Measurements from ENCODE around the gene PEX1. TPM values are rescaled to one million over a fixed set of nuclear protein-coding genes. Genes with fewer than 3 reads are reported as not detected.

PEX1 gene
- total and polyA plus RNA-seq, 2 of the 13 experiments (the other 11 are each of a cell fraction or from before 2014, with no cell fraction given), result 16.6 to 22.4 TPM

GRCh38 chr7:92460109-92460508 lies 68.2 kb downstream of the PEX1 start:
- CTCF ChIA-PET (ENCODE audit: low intra/inter-chr PET ratio, low total read pairs), result no interaction called here
- in situ Hi-C loops (cut with HindIII; ENCODE audit: extremely low pct_ligation_motif_present, low pct_unique_long_range_greater_than_20kb), result no loop called here

More at GRCh38 chr7:92460109-92460508, 68.2 kb downstream of the PEX1 start:
- H3K9me3 ChIP-seq (ENCODE audit: low read length), result no peaks in the 10 kb centered on the region
- no peaks in the 10 kb centered on the region for H3K4me1 ChIP-seq (ENCODE audit: insufficient read depth, low read length)
- intact Hi-C loops (cut with micrococcal nuclease; ENCODE audit: unreplicated experiment), result loop anchor here (5.0 to 10.0 kb wide), 3 partner anchors 38 to 595 kb away; partner anchors contain the start of gene MTERF1
- no TSS peak for BruUV-seq (replicated peaks)
- H3K79me2 ChIP-seq (ENCODE audit: insufficient read depth, low read length), result no peaks in the 10 kb centered on the region
- peaks cover 8 to 18% of the 10 kb centered on the region in 2 experiments; a peak in 4 of 5 replicates for H3K36me3 ChIP-seq (replicated peaks in 1 of 2; ENCODE audit: control insufficient read depth in 1 of 2, insufficient read depth in 2 of 2, low read length in 2 of 2)
- no peak overlapping the region for H3K27ac ChIP-seq (ENCODE audit: extremely low read length, insufficient read depth, low read length)
- POLR2A ChIA-PET, result no interaction called here
- no peak overlapping the region for H3K4me2 ChIP-seq (ENCODE audit: low read depth, low read length)
- H4K20me1 ChIP-seq (ENCODE audit: insufficient read depth, low read length), result no peaks in the 10 kb centered on the region
- H3K27me3 ChIP-seq (ENCODE audit: control insufficient read depth in 1 of 2, insufficient read depth in 2 of 2, low read length in 2 of 2), result no peaks in the 10 kb centered on the region
- no peak overlapping the region for H2AFZ ChIP-seq (ENCODE audit: low read length)
- DNase-seq (ENCODE audit: low spot score), result no peak
- 90% methylated on average over 2 of the region's 2 CpGs for WGBS (ENCODE audit: low lambda C conversion rate)
- no peak overlapping the region for H3K4me3 ChIP-seq (replicated peaks in 1 of 3; ENCODE audit: insufficient read depth in 1 of 3, low read depth in 2 of 3, low read length in 3 of 3)
- TF ChIP-seq ZSCAN21 (CRISPR knock-in tag; IDR thresholded peaks at IDR 0.05; ENCODE audit: borderline replicate concordance), result no peak
- no peak for TF ChIP-seq ZNF780A (CRISPR knock-in tag; IDR thresholded peaks at IDR 0.05)
- TF ChIP-seq ZNF646 (CRISPR knock-in tag; IDR thresholded peaks at IDR 0.05), result no peak
- TF ChIP-seq RNF219 (CRISPR knock-in tag; IDR thresholded peaks at IDR 0.05), result no peak
- TF ChIP-seq ZNF460 (CRISPR knock-in tag; IDR thresholded peaks at IDR 0.05; ENCODE audit: borderline replicate concordance), result no peak
- no peak for TF ChIP-seq GABPB1 (CRISPR knock-in tag; IDR thresholded peaks at IDR 0.05)
- no peak for TF ChIP-seq SNRNP70 (IDR thresholded peaks at IDR 0.05; ENCODE audit: low read depth, low read length)
- no peak for TF ChIP-seq FOXK1 (CRISPR knock-in tag; IDR thresholded peaks at IDR 0.05; ENCODE audit: borderline replicate concordance, low read depth)
- no peak for TF ChIP-seq ZSCAN9 (CRISPR knock-in tag; IDR thresholded peaks at IDR 0.05; ENCODE audit: borderline replicate concordance)
- no peak for TF ChIP-seq NKX3-1 (CRISPR knock-in tag; IDR thresholded peaks at IDR 0.05)
- no peak for TF ChIP-seq NFYB (CRISPR knock-in tag; IDR thresholded peaks at IDR 0.05)
- TF ChIP-seq ZNF558 (CRISPR knock-in tag; IDR thresholded peaks at IDR 0.05; ENCODE audit: borderline replicate concordance), result no peak
- FAIRE-seq, result no peak
- H3K9ac ChIP-seq (ENCODE audit: insufficient read depth, low read depth, low read length), result no peak overlapping the region
- ATAC-seq, result no peak
